Measurements from ENCODE around the gene B4GALNT4. TPM values are rescaled to one million over a fixed set of nuclear protein-coding genes. Genes with fewer than 3 reads are reported as not detected.

Gene B4GALNT4
- total RNA-seq, 4 donors from 2014 or later: 2.5 to 12.0 (median 5.7) TPM

- WGBS: 91% methylated on average over 11 of the region's 23 CpGs
- intact Hi-C loops (cut with DNase I): no loop called here
- H3K27me3 ChIP-seq: peaks cover 0 to 29% (median 0%) of the 10 kb centered on the region in 4 donors
These were observed 11.2 kb downstream of the B4GALNT4 start for GRCh38 chr11:380491-380890.

GRCh38 chr11:380996-381395 is 11.7 kb downstream of the B4GALNT4 start:
- Histone ChIP-seq H3K36me3 (peaks cover 0 to 20% (median under 1%) of the 10 kb centered on the region in 4 donors), H3K9me3 (peaks cover 0 to under 1% (median 0%) of the 10 kb centered on the region in 4 donors), H3K4me3 (no peak overlapping the region), H3K27ac (replicated peaks in 1 of 4) (no peak overlapping the region), H3K27me3 (peaks cover 0 to 29% (median 0%) of the 10 kb centered on the region in 4 donors), H3K4me1 (no peaks in the 10 kb centered on the region)
- WGBS: 90% methylated on average over 13 of the region's 14 CpGs
- DNase-seq (ENCODE audit: extremely low spot score): no peak
- intact Hi-C loops (cut with DNase I): no loop called here
- TF ChIP-seq POLR2AphosphoS5 (IDR thresholded peaks at IDR 0.05): no peak
- no peak for TF ChIP-seq POLR2A (IDR thresholded peaks at IDR 0.05; ENCODE audit: low read depth)
- TF ChIP-seq CTCF (IDR thresholded peaks at IDR 0.05): no peak
- TF ChIP-seq EP300 (IDR thresholded peaks at IDR 0.05): no peak

More at GRCh38 chr11:380491-380890, 11.2 kb downstream of the B4GALNT4 start:
- no peak for DNase-seq (ENCODE audit: extremely low spot score)
- Histone ChIP-seq H3K27ac (replicated peaks in 1 of 4) (no peak overlapping the region), H3K36me3 (peaks cover 0 to 25% (median 2%) of the 10 kb centered on the region in 4 donors), H3K4me1 (no peaks in the 10 kb centered on the region), H3K4me3 (no peak overlapping the region), H3K9me3 (no peaks in the 10 kb centered on the region)
- TF ChIP-seq POLR2AphosphoS5 (IDR thresholded peaks at IDR 0.05) (no peak), POLR2A (IDR thresholded peaks at IDR 0.05; ENCODE audit: low read depth) (no peak), CTCF (IDR thresholded peaks at IDR 0.05) (no peak), EP300 (IDR thresholded peaks at IDR 0.05) (no peak)

GRCh38 chr11:381501-382072 is 12.3 kb downstream of the B4GALNT4 start:
- Histone ChIP-seq H3K4me1 (no peaks in the 10 kb centered on the region), H3K4me3 (no peak overlapping the region), H3K9me3 (peaks cover 0 to 6% (median 0%) of the 10 kb centered on the region in 4 donors), H3K27me3 (peaks cover 0 to 29% (median 0%) of the 10 kb centered on the region in 4 donors), H3K36me3 (peaks cover 0 to 14% (median 0%) of the 10 kb centered on the region in 4 donors), H3K27ac (replicated peaks in 1 of 4) (no peak overlapping the region)
- 81% methylated on average over 4 of the region's 35 CpGs for WGBS
- no peak for TF ChIP-seq CTCF (IDR thresholded peaks at IDR 0.05)
- TF ChIP-seq POLR2AphosphoS5 (IDR thresholded peaks at IDR 0.05): no peak
- no peak for TF ChIP-seq EP300 (IDR thresholded peaks at IDR 0.05)
- no peak for TF ChIP-seq POLR2A (IDR thresholded peaks at IDR 0.05; ENCODE audit: low read depth)
- intact Hi-C loops (cut with DNase I): no loop called here
- no peak for DNase-seq (ENCODE audit: extremely low spot score)

GRCh38 chr11:382081-382629 is 12.9 kb downstream of the B4GALNT4 start:
- H3K4me1 ChIP-seq: no peaks in the 10 kb centered on the region
- no peak for DNase-seq (ENCODE audit: extremely low spot score)
- H3K27ac ChIP-seq (replicated peaks in 1 of 4): no peak overlapping the region
- TF ChIP-seq EP300 (IDR thresholded peaks at IDR 0.05): no peak
- TF ChIP-seq POLR2A (IDR thresholded peaks at IDR 0.05; ENCODE audit: low read depth): no peak
- no peak for TF ChIP-seq CTCF (IDR thresholded peaks at IDR 0.05)
- no peak for TF ChIP-seq POLR2AphosphoS5 (IDR thresholded peaks at IDR 0.05)
- peaks cover 0 to 11% (median 0%) of the 10 kb centered on the region in 4 donors for H3K36me3 ChIP-seq
- H3K4me3 ChIP-seq: no peak overlapping the region
- H3K9me3 ChIP-seq: peaks cover 0 to 10% (median 0%) of the 10 kb centered on the region in 4 donors
- 80% methylated on average over 10 of the region's 11 CpGs for WGBS
- intact Hi-C loops (cut with DNase I): no loop called here
- H3K27me3 ChIP-seq: peaks cover 0 to 29% (median 0%) of the 10 kb centered on the region in 4 donors

Data from esophagus muscularis mucosa (tissue), 4 donors.